Inflammatory macrophage treated with lipopolysaccharide for 1 hour (primary cell): Measurements from ENCODE around the gene ARHGEF38.
A peak's percentile ranks its signal among the peaks of the same experiment; 100 is the strongest.
"Not testable (repeated sequence)": the region's sequence is repeated elsewhere in the genome, so short reads cannot be mapped to it uniquely, and the experiment has no call there.

ENCODE experiments used
- DNase-seq, 2 donors: peaks; one replicate each; pipeline ENCODE4 v3.0.0-alpha.2; 2020 to 2022

Gene ARHGEF38

DNA sequence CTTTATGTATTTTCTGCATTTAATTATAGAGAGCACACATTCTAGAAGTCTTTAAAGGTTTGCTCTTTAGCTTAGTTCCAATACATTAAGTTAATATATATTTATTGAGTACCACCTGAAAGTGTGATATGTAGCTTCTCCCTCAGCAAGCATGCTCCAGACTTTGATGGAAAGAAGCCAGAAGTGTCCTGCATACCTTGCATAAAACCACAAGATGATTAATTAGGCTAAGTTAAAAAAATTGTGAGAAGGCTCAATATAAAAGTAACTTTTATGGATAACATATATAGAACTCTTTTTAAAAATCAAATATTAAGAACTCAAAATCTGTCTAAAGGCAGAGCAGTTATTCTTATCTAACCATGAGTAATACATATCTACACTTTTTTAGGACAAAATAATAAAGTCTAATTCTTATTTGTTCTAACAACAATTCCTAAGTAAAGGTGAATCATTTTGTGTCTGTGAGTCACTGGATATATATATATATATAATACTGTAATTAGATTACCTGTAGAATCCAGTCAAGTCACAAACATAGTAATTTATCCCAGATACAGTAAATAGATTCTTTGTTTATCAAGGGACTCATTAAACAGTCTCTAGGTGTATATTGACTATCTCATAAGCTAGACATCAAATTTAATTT, 104.8 kb downstream of the ARHGEF38 start:
- DNase-seq, result no peak

DNA sequence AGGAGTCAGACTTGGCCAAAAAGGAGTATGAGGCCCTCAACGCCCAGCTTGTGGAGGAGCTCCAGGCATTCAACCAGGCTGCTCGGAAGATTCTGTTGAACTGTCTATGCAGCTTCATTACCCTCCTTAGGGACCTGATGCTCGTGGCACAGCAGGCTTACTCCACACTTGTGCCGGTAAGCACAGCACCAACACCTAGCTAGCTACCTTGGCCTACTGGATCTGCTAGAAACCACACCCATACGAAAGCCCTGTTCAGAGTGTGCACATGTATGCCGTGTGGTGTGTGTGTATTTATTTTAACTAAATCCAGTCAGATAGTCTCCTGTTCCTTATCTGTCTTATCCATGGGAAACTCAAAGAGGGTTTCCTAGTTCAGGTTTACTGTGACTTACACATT, 106.8 kb downstream of the ARHGEF38 start:
- DNase-seq, result no peak

- DNase-seq, result no peak
These were observed 108.6 kb downstream of the ARHGEF38 start for GRCh38 chr4:105661028-105661427.

GRCh38 chr4:105662935-105663675, 110.7 kb downstream of the ARHGEF38 start:
- DNase-seq, result no peak

- DNase-seq, result no peak
These were observed 114.3 kb downstream of the ARHGEF38 start for GRCh38 chr4:105666693-105667092.

- no peak for DNase-seq
These were observed 118.3 kb downstream of the ARHGEF38 start for GRCh38 chr4:105670684-105671083.

DNA sequence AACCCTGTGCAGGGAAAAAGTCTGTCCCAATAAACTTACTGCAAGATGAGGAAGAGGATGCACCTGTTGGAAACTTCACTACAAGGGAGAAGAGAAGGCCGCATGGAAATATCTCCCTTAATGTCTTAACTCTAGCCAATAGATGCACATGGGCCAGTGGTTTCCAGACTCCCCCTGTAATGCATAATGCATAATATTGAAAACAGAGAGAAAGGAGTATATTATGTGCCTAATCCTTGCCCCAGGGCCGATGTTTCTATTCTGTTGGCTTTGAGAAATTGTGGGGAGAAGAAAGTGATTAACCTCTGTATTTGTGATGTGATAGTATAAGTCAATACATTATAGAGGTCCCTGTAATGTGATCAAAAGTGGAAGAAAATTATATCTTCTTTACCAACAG, 118.9 kb downstream of the ARHGEF38 start:
- no peak for DNase-seq

DNA sequence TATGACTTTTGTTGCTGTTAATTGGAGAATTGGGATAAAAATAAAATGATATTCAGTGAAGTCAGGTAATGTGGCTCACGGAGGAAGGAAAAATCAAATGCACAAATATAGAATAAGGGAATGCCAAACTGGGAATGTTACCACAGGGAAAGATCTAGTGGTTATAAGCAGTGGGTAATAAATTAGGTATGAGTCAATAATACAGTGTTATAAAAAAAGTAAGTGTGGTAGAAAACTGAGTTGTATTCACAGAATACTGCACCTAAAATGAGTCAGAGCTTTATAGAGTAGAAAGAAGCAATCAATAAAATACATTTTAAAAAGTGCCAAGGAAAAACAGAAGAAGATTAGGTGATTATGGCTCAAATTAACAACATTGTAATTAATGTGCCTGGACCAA, 121.6 kb downstream of the ARHGEF38 start:
- no peak for DNase-seq

DNA sequence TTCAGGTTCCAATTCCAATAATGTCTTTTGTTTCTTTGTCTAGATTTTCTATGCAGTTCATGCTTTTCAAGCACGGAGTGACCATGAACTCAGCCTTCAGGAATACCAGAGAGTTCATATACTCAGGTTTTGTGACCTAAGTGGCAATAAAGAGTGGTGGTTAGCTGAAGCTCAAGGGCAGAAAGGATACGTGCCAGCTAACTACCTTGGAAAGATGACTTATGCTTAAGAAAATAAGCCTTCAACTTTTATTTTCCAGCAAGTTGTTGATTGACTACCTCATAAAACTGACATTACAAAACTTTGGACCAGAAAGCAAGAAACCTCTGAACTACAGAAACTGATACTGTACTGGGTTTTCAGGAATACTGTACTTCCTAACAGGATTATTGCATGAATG, 125.3 kb downstream of the ARHGEF38 start:
- no peak for DNase-seq

- no peak for DNase-seq
These were observed 126.8 kb downstream of the ARHGEF38 start for GRCh38 chr4:105679186-105679585.

GRCh38 chr4:105683038-105683437, 130.6 kb downstream of the ARHGEF38 start:
- no peak for DNase-seq

- DNase-seq, result no peak
These were observed 134.2 kb downstream of the ARHGEF38 start for GRCh38 chr4:105686571-105686970.

DNA sequence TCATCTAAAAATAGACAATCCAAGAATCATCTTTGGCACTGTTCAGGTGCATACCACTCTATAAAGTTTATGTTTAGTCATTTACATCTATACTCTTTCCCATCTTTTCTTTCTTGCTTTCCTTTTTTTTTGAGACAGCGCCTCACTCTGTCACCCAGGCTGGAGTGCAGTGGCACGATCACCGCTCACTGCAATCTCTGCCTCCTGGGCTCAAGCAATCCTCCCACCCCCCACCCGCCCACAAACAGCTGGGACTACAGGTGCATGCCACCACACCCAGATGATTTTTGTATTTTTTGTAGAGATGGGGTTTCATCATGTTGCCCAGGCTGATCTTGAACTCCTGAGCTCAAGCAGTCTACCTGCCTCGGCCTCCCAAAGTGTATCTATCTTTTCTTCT, 142.4 kb downstream of the ARHGEF38 start:
- not testable (repeated sequence) for DNase-seq

DNA sequence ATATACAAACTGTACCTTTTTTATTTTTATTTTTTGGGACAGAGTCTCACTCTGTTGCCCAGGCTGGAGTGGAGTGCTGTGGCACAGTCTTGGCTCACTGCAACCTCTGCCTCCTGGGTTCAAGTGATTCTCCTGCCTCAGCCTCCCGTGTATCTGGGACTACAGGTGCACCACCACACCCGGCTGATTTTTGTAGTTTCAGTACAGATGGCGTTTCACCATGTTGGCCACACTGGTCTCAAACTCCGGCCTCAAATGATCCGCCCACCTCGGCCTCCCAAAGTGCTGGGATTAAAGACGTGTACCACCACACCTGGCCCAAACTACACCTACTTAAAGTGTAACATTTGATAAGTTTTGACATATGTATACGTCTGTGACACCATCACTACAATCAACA, 143.4 kb downstream of the ARHGEF38 start:
- DNase-seq, result not testable (repeated sequence)

DNA sequence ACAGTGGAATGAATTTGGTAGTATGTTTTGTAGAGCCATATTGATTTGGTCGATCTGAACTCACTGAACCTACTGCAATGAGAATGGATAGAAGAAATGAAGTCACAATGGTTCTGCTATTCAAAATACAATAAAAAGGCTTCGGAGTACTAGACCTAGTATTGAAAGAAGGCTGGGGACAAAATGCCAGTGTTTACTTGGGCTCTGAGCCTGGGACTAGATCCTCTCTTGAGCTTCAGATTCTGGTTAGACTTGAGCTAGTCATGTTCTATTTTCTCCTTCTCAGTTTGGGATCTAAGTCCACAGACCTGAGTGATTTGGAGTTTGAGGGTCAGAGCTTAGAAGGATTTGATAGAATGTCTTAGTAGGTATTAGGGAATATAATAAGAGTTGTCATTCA, 146.2 kb downstream of the ARHGEF38 start:
- no peak for DNase-seq

DNA sequence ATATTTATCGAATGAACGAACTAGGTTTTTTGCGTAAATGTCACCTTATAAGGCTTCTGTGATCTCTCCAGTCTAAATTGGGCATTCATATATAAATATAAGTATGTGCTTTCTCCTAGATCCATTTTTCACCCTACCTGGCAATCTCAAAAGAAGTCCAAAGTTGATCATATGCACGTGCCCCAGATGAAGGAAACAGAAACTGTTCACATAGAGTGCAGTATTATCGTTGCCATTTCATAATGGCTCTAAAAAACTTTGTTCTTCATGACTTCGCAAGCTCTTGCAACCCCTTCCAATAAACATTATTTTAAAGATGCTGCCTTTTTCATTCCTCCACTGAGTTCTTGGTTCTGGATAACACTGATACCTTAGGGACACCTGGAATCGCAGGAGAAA, 155.4 kb downstream of the ARHGEF38 start:
- DNase-seq, result peak in 1 of 2 donors; percentile 18

- peak; percentile 85 to 97 for DNase-seq
These were observed 156.0 kb downstream of the ARHGEF38 start, which contains the start of the genes GSTCD and INTS12 for GRCh38 chr4:105708181-105709080. Gene GSTCD (plus strand): TSS chr4:105708784. CDS start chr4:105717614, 8,830 bp downstream. Gene INTS12 (minus strand): TSS chr4:105708689. CDS start chr4:105700005, 8,684 bp downstream.

DNA sequence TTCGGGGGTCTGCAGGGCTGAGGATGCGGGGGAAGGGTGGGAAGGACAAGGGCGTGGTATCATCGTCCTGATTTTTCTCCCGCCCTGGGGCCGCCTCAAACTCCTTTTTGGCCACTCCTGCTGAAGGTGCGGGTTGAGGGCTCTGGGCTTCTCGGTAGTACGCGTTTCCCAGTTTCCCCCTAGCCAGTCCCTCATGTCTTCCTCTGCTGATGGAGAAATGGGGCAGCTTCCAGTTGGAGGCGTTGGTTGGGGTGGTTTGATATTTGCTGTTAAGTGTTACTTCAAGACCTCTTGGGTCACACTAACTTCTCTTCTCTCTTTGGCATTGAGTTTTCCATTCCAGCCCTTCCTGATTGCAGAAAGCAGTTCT, 156.6 kb downstream of the ARHGEF38 start:
- DNase-seq, result peak; percentile 16 to 20

DNA sequence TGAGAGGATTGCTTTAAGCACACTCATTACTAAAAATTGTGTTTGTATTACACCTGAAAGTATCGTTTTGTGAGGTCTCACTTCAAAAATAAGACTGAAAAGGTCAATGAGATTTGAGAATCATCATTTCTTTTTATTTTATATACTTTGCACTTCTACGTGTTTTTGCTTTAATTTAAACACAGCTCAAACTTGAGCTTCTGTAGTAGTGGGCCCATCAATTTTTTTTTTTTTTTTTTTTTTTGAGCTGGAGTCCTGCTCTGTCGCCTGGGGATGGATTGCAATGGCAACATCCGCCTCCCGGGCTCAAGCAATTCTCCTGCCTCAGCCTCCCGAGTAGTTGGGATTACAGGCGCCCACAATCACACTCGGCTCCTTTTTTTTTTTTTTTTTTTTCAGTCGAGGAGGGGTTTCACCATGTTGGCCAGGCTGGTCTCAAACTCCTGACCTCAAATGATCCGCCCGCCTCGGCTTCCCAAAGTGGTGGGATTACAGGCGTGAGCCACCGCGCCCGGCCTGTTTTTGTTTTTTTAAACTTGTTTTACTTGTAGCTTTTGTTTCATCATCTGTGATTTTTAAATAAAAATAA, 157.7 kb downstream of the ARHGEF38 start:
- no peak for DNase-seq

DNA sequence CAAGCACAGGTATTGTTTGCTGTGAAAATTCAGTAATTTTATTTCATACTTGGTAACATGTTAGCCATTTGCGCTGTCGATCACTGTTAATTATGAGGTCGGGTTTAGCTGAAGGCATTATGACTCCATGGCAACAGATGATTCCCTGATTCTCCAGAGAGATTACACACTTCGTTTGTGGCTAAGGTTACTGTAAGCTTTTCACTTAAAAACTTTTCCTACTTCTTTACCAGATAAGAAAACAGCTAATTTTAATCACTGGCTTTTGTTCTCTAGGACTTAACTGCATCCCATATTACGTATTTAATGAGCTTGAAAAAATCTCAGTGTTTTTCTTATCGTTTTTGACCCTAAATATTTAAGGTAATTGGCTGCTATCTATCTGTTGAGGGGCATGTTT, 158.3 kb downstream of the ARHGEF38 start:
- DNase-seq, result no peak

GRCh38 chr4:105712766-105713165, 160.3 kb downstream of the ARHGEF38 start:
- DNase-seq, result no peak

DNA sequence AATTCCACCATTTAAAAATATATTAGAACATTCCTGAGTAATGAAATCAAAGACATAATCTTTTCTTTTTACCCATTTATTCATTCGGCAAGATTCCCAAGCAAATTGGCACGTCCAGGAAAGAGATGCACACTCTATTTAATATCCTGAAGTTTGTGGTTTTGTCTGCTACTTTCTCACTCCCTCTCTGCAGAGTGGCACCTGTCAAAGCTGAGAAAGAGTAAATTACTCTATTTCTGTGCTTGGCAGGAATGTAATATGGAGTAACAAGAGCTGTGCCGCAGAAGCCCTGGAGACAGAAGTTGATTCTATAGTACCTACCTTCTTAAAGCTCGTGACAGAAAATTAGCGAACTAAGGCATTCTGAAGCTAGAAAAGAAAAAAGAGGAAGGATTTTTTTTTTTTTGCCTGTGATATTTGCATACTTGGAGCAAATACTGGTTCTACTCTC, 161.7 kb downstream of the ARHGEF38 start:
- DNase-seq, result peak; percentile 71 to 72

GRCh38 chr4:105714932-105715331, 162.5 kb downstream of the ARHGEF38 start:
- DNase-seq, result peak in 1 of 2 donors; percentile 7
